GM18519 (cell line): ENCODE measurements around the gene TSPAN11.
"Not testable (repeated sequence)": the region's sequence is repeated elsewhere in the genome, so short reads cannot be mapped to it uniquely, and the experiment has no call there.

Source experiments
- ATAC-seq: cut with Tn5 transposase; IDR thresholded peaks from one replicate; pipeline ENCODE4 v1.9.1; 2021; ENCODE audit warnings: mild to moderate bottlenecking, moderate library complexity; ENCODE audit not compliant: unreplicated experiment, low FRiP score

TSPAN11 gene, protein sequence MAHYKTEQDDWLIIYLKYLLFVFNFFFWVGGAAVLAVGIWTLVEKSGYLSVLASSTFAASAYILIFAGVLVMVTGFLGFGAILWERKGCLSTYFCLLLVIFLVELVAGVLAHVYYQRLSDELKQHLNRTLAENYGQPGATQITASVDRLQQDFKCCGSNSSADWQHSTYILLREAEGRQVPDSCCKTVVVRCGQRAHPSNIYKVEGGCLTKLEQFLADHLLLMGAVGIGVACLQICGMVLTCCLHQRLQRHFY

GRCh38 chr12:30926243-30927221 lies at the start of gene TSPAN11:
Gene TSPAN11, plus strand, starts transcription at chr12:30926748. Its CDS starts 27,244 bp downstream, at chr12:30953992.
- ATAC-seq = no peak

DNA sequence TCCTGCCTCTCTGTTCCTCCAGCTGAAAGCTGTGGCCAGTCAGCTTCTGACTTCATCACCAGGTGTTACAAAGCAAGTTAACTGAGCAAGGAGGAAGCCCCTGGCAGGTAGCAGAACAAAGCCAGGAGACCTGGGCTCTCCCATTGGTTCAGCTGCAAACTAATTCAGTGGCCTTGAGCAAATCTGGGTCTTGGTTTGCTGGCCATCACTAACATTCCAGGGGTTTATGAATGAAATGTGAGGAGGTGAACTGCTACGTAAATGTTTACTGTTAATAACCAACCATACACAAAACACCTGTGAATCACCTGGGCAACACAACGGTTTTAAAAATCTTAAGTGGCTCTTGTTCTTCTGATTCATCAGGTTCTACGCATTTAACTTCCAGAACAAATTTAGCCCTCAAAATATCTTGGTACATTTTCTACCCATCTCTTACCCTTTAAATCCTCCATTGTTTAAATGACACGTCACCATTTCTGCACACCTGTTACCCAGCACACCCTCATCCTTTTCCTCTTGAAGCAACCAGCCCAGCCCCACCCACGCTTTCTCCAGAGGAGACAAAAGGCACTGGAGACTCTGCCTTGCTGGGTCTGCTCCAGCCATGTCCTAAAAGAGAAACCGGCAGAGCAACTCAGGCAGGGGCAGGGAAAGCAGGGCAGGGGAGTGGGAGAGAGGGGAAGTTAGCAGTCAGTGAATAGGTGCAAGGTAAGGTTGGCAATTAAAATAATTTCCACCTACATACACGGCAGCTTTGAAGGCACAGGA lies 49.3 kb upstream of the TSPAN11 start:
- ATAC-seq = no peak

GRCh38 chr12:30878024-30878423 lies 48.5 kb upstream of the TSPAN11 start:
- no peak for ATAC-seq

GRCh38 chr12:30880061-30880460 lies 46.5 kb upstream of the TSPAN11 start:
- ATAC-seq = no peak

GRCh38 chr12:30880813-30881212 lies 45.7 kb upstream of the TSPAN11 start:
- no peak for ATAC-seq

DNA sequence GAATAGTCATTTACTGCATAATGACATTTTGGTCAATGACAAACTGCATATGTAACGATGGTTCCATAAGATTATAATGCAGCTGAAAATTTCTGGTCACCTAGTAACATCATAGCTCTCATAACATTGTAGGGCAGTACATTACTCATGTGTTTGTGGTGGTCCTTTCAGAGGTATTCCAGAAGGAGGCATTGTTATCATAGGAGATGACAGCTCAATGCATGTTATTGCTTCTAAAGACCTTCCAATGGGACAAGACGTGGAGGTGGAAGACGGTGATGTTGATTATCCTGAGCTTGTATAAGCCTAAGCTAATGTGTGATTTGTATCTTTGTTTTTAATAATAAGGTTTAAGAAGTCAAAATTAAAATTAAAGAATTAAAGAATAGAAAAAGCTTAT lies 43.8 kb upstream of the TSPAN11 start:
- no peak for ATAC-seq

DNA sequence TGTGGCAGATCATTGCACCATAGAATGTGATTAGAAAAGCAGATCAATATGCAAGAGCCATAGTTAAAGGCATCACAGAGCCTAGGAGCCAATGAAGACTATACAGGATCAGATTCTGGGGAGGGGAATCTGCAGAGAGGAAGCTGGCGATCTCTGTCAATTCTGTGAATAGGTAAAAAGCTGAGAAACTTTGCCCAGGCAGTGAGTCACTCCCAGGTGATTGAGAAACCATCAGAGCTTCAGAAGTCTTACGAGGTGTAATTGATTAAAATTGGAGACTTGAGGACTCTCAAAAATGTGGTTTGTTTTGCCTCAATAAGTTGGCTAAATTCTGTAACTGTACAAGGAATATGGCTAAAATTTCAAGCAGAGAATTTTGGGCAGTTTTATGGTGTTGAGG lies 41.7 kb upstream of the TSPAN11 start:
- ATAC-seq = no peak

DNA sequence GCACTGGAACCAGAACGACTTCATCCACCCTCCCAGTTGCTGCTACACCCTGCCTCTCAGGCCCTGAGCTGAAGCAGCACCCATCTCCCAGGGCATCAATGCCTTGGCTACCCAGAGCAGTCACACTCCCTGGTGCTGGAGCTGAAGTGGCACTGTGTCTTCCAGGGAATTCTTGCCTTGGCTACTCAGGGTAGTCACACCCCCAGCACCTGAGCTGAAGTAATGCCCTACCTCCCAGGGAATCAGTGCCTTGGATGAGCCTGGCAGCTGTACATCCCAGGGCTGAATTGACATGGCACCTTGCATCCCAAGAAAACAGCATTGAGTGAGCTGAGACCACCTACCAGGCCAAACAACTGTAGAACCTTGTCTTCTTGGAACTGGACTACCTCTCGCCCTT lies 41.2 kb upstream of the TSPAN11 start:
- no peak for ATAC-seq

DNA sequence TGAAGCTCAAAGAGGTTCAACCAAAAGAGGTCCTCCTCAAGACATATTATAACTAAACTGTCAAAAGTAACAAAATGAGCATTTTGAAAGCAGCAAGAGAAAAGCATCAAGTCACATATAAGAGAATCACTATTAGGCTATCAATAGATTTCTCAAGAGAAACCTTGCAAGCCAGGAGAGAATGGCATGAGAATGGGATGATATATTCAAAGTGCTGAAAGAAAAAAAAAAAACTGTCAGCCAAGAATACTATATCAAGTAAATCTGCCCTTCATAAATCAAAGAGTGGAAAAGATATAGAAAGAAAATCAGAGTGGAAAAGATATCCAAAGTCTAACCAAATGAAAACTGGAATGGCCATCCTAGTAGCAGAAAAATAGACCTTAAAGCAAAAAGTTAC lies 39.3 kb upstream of the TSPAN11 start:
- no peak for ATAC-seq

- ATAC-seq = no peak
These were observed 38.3 kb upstream of the TSPAN11 start for GRCh38 chr12:30888241-30888640.

GRCh38 chr12:30894531-30894930 lies 32.0 kb upstream of the TSPAN11 start:
- ATAC-seq = not testable (repeated sequence)

DNA sequence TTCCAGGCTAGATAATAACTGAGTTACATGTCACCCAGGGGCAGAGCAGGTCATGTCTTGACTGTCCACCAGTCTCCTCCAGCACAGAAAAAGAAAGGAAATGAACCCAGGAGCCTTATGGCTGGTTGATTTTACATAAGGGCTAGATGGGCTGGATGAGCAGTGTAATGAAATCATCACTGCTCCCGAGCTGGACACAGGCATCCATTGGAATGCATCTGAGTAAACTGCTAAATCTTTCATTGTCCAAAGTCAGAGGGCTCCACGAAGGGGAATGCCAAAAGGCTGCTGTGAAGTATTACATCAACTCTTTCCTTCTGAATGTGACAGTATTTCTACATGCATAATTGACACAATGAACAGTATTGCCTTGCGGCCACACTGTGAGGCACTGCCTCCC lies 30.1 kb upstream of the TSPAN11 start:
- no peak for ATAC-seq

DNA sequence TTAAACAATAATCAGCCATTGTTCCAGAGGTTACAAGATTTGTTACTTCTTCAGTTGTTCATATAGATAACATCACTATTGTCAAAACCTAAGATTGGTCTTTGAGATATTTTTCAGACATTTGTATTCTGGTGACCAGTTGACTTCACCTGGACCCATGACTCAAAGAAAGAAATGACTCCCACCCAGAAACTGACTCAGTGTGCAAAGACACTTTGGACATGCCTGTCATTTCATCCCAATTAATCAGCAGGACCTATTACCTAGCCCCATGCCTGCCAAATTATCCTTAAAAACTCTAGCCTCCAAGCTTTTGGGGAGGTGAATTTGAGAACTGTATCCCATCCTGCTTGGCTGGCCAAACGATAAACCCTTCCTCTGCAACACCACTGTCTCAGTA lies 27.7 kb upstream of the TSPAN11 start:
- no peak for ATAC-seq

DNA sequence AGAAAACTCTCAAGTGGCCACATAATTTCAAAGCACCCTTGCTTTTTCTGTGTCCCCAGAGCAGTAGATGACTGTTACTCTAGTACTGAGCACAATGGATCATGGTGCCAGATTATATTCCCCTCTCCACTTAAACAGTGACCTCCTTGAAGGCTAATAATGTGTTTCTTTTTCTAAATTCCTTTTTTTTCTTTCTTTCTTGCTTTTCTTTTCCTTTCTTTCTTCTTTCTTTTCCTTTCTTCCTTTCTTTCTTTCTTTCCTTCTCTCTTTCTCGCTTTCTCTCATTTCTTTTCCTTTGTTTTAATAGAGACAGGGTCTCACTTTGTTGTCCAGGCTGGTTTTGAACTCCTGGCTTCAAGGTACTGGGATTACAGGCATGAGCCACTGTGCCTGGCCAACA lies 26.2 kb upstream of the TSPAN11 start:
- ATAC-seq = no peak

- ATAC-seq = no peak
These were observed 24.5 kb upstream of the TSPAN11 start for GRCh38 chr12:30902001-30902400.

DNA sequence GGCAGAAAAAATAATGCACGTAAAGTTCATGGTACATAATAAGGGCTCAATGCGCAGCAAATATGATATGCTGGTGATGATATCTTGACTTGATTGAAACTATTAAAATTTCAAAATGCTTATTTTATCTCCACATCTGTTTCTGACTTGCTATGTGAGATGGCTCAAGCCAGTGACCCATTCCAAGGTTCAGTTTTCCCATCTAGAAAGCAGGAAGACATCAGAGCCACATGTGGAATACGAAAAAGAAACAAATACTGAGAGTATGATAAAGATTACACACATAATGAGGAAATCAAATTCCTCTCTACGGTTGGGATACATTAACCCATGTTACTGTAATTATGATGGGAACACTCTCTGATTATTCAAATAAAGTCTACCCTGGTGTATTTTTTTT lies 24.0 kb upstream of the TSPAN11 start:
- ATAC-seq = no peak

DNA sequence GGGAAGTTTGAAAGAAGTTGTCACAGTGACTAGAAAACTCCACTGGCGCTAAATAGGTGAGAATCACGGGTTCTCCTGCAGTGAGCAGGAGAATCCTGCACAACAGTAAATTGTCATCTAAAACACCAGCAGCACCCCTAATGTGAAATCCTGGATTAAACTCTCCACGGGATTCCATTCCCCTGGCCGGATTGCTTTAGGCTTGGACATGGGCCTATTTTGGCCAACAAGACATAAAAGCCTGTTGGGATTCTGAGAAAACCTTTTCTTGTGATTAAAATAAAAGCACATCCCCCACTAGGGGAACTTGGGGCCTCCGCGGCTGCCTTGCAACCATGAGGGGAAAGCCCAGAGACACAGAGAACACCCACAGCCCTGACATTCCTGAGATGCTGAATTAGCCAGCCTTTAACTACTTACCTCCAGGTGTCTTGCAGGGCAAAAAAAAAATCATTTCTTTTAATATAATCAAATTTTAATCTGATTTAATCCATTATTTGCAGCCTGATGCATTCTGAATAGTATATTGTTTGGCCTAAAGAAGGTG lies 21.0 kb upstream of the TSPAN11 start:
- ATAC-seq = no peak

- ATAC-seq = no peak
These were observed 18.3 kb upstream of the TSPAN11 start for GRCh38 chr12:30908076-30908721.

DNA sequence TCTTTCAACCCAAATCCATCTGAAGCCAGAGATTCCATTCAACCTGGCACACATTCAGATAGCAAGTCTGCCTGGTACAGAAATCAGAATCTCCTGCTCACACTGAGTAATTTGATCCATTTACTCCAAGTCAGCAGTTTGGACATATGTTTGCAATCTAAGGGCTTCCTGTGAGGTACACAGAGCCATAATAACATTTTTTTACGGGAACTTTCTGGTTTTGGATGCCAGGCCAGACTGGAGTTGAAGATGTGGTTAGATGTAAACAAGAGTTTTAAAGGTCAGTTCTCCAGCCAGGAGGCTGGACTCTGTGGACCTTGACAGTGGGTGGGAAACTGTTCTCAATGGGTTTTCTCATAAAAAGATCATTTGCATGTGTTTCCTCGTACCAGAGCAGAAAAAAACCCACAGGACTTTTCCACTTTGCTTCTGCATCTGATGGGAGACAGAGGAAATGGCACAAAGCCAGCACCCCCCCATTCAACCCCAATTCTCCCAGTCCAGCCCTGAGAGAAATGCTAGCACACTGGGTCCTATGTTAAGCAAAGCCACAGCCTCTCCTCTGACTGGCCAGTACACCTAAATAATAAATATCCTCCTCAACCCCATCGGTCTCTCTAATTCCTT lies 17.7 kb upstream of the TSPAN11 start:
- ATAC-seq = no peak
